GM21723 (cell line): Measurements from ENCODE around the gene RTF2.

Experiments
- ATAC-seq: cut with Tn5 transposase; IDR thresholded peaks from one replicate; pipeline ENCODE4 v1.9.1; 2021; ENCODE audit warnings: mild to moderate bottlenecking, moderate library complexity; ENCODE audit not compliant: unreplicated experiment

Gene RTF2, protein sequence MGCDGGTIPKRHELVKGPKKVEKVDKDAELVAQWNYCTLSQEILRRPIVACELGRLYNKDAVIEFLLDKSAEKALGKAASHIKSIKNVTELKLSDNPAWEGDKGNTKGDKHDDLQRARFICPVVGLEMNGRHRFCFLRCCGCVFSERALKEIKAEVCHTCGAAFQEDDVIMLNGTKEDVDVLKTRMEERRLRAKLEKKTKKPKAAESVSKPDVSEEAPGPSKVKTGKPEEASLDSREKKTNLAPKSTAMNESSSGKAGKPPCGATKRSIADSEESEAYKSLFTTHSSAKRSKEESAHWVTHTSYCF

DNA sequence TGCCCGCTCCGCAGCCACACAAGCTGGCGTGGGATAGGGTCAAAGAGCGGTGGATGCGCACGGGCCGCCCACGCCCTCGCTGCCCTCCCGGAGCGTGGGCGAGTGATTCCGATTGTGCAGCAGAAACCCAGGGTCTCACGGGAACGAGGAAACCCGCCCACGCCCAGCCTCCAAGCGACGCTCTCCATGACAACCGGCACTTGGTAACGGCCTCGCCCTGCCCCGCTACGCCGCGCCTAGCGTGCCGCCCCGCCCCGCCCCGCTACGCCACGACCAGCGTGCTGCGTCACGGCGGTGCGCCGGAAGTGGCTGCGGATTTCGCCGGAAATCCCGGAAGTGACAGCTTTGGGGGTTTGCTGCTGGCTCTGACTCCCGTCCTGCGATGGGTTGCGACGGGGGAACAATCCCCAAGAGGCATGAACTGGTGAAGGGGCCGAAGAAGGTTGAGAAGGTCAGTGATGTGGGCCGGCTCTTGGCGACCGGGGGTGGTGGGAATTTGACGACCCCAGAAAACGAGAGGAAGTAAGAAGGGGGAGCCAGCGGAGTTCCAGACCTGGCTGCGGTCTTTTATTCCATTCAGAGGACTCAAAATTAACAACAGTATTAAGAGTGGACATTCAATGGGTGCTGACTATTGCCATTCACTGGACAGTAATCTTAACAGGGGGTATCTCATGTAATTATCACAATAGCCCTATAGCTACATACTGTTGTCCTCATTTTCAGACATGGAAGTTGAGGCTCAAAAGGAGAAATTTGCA lies at the start of gene RTF2:
TSS of gene RTF2 (plus strand) at position 312 of the 761 bp plus-strand sequence. CDS start at position 383, 71 bp downstream.
- ATAC-seq, result peak; percentile 97

DNA sequence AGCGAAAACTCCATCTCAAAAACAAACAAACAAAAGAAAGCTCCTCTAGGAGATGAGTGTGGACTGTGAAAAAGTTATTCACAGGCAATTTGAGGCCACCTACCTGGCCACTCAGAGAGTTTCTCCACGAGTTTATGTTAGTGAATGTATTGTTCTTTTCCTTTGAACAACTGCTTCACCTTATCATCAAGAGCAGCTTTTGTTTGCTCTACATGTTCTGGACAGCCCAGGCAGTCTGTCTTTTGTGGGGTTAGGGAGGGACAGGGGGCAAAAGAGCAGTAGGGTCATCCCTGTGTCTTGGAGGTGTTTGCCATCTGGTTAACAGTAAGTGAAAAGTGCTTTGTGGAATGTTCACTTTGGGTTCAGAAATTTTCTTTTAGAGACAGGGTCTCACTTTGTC lies 48.4 kb upstream of the RTF2 start:
- no peak for ATAC-seq

DNA sequence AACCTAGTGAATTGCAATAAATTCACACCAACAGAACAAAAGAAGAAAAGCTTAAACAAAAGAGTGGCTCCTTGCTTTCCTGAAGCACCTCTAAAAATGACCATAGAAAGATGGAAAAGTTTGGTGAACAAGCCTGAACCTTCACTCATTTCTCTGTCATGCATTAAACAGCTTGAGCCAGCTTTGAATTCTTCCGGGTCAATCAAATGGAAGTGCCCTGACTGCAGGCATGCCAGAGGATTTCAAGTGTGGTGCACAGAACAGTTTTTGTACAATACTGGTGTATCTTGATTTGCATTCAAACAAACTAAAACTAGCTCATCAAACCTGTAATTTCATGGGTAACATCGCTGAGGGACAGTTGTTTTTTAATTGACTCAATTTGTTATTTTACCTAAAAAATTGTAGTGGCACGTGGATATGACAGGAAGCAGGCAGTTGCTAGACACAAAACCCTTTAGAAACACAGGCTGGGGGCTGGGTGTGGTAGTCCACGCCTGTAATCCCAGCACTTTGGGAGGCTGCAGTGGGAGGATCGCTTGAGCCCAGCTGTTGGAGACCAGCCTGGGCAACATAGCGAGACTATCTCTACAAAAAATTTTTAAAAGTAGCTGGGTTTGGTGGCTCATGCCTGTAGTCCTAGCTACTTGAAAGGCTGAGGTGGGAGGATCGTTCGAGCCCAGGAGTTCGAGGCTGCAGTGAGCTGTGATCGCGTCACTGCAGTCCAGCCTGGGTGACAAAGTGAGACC lies 47.3 kb upstream of the RTF2 start:
- ATAC-seq, result no peak

DNA sequence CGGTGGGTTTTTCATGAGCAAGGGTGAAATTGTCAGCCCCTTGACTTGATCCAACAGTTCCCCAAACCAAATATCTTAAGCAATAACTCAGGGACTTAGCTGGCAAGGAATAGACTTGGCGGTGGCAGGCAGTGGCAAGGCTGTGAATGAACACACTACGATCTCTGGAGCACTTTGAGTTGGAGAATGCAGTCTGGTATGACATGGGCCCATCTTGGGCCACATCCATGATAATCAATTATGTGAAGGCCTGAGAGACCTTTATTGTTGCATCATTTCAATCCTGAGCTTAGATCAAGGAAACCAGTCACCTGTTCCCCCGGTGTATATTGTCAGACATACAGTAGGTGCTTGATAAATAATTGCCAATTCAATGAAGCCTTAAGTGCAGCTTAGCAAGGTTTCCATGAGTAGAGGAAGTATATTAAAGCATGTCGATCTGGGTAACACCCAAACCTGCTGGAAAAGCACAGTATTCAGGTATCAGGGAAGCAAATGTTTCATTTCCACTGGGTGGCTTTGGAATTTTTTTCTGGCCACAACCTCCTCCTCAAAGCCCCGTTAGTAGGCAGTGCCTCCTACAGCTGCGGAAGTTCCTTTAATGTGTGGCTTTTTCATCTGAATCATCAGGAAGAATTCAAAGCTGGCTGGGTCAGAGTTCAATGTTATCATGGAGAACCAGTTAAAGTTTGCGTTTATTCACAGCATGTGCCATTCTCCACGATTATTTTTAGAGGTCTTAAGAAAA lies 46.2 kb upstream of the RTF2 start:
- no peak for ATAC-seq

DNA sequence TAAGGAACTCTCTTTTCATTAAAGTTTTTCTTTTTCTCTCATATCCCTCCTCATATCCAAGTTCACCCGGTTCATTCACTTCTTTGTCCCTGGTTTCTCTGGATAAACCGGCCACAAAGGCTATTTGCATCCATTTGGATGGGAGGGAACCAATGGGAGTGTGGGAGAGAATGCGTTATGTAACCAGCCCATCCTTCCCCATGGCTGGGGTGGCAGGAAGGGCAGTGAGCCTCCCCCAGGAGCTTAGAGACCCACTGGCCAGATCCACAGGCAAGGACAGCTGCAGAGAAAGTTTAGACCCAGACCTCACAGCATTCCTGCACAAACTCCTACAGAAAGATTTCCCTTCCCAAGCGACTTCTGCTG lies 45.6 kb upstream of the RTF2 start:
- ATAC-seq, result no peak

DNA sequence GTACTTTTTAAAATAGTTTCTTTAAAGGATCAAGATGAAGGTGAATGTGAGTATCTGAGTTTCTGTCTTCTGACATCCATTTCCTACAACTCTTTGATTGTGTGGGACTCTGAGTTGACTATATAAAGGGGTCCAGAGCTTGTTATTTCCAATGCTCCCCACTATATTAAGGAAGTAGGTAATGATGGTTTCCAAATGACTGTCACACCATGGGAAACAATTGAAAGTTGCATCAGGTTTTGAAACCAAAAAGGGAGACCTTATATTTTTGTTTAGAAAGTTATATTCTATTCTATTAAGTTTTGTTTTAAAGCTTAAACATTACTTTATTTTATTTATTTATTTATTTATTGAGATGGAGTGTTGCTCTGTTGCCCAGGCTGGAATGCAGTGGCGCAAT lies 45.2 kb upstream of the RTF2 start:
- no peak for ATAC-seq

DNA sequence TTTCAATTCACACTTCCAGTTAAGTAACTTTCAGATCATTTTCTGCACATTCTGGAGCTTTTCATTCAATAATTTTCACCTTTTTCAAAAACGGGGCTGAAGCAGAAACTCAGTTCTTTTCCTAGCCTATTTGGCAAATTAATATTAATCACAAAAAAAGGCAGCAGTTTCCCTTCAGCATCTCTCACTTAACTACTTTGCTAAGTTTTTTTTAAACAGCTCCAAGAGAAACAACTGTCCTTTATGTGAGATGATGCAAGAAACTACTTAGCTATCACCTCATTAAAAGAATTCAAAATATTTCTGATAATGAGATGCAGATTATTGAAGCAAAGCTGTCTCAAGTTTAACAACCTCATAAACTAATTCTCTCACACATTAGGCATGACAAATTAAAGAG lies 44.5 kb upstream of the RTF2 start:
- ATAC-seq, result no peak

DNA sequence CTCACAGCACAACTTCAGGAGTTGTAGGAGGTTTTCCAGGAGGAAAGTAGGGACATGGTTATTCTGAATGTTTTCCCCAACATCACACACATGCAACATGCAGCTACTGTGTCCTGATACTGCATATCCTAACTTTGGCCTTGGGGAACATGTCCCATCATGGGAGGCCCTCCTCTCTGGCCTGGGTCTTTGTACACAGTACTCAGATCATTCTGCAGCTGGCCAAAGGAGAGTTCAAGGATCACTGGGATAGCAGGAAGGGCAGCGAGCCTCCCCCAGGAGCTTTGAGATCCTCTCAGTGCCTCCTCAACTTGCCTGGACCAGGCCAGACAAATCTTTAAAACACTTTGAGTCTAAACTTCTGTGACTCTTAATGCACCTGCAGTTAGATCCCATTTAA lies 43.5 kb upstream of the RTF2 start:
- no peak for ATAC-seq

DNA sequence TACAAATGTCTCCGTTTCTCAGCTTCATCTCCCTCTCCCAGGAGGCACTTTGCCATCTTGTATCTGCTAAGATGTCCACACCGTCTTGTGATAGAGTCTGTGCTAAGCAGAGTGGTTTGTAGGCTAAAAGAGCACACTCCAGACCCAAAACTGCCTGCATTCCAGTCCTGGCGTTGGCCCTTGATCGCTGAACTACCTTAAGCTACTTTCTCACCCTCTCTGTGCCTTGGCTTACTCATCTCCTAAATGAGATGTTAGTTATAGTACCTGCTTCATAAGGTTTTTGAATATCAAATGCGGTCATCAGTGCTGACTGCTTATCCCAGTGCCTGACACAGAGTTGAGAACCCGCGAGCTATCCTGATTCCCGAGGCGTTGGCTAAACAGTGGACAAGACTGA lies 42.4 kb upstream of the RTF2 start:
- ATAC-seq, result no peak

DNA sequence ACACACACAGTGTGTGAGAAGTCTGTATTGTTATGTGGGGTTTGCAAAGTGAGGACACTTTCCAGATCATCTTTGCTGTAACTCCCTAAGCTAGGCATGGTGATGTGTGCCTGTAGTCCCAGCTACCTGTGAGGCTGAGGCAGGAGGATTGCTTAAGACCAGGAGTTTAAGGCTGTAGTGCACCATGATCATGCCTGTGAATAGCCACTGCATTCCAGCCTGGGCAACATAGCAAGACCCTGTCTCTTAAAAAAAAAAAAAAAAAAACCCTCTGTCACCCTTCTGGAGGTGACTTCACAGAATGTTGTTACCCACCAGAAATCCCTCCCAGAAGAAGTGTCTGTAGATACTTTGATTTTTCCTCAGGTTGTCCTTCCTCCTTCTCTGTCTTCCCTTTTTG lies 41.5 kb upstream of the RTF2 start:
- no peak for ATAC-seq

DNA sequence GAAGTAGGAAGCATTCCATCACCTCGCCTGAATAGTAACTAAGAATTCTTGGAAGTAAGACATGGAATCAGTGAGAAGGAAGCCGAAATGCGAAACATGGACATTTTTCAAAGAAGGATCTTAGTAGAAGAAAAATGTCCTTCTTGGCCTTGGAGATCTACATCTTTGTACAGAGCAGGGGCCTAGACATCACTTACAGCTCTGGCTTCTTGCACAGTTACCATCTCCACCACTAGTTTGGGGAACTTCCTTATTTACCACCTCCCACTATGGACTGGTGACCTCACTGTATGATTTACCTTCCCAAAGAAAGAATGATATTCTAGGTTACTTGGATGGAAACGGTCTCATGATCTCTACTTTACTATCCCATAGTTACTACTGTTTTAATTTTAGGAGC lies 40.6 kb upstream of the RTF2 start:
- no peak for ATAC-seq

DNA sequence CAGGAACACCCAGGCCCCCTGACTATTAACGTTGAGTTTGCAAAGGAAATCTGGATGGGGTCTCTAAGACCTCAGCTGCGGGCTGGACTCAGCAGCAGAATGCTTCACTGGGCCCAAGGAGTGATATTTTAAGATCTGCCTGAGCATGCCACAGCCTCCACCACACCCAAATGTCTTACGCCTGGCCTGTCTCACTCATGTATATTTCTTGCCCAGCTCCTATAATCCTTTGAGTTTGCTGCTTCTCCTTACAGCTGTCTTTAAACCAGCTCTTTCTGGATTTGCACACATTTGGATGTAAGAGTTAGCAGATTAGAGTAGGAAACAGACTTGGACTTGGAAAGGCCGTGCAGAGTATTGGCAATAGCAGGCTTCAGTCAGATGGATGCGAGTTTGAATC lies 40.0 kb upstream of the RTF2 start:
- no peak for ATAC-seq

DNA sequence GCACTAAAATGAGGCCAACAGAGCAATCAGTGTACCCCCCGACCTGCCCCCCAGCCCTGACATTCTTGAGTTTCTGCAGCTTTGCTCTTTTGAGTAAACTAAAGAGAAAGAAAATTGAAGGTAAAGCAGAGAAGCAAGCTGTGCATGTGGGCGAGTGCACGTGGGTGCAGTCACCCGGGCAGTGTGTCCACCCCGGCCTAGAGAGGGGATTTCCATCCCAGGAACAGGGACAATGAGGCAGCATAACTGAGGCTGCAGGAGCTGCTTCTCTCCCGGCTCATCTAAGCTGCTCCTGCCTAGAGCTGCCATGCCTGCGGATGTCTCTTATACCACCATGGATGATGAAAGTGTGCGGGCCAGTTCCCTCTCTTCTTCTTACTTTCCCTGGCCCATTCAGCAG lies 39.5 kb upstream of the RTF2 start:
- ATAC-seq, result no peak

DNA sequence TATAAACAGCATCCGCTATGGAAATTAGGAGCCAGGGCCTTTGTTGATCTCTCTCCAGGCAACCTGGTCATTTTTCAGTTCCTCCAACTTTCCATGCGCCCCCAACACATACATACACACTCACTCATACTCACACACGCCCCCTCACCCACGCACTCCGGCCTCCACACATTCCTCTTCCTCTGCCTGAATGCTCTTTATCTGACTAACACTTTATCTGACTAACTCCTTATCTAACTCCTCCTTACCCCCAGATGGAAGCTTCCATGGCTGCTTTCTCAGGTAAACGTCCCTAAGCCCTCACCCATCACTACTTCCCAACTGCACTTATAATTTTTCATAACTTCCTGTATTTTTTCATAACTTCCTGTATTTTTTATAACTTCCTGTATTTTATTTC lies 38.9 kb upstream of the RTF2 start:
- no peak for ATAC-seq

DNA sequence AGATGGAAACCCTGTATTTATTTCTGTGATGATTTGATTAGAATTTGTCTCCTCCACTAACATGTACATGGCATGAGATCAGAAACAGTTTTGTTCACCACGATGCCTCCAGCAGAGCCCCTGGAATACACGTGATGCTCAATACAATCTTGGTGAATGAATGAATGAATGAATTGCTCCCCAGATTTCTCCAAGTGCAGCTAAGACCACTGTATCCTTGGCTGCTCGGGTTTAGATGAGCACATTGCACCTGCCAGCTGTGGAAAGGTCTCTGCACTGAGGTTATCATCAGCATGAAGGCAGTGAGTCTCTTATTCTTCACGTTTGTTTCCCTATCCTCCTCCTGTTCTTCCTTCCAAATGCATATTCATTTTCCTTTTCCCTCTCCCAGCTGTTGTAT lies 38.5 kb upstream of the RTF2 start:
- ATAC-seq, result no peak

DNA sequence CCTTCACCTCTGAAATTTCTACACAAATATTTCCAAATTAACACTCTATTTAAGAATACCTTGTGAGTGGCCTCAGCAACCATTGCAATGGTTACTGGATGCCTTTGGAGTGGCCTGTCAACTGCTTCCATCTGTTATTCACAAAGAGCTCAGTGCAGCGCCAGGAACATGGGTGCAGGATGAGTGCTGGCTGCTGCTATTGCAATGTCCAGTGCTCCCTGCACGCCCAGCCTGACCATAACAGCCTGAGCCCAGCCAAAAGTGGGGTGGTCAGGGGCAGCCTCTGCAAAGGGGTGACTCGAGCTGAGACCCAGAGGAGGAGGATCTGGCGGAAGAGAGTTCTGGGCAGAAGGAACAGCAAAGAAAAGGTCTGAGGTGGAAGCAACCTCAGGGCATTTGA lies 38.0 kb upstream of the RTF2 start:
- no peak for ATAC-seq

DNA sequence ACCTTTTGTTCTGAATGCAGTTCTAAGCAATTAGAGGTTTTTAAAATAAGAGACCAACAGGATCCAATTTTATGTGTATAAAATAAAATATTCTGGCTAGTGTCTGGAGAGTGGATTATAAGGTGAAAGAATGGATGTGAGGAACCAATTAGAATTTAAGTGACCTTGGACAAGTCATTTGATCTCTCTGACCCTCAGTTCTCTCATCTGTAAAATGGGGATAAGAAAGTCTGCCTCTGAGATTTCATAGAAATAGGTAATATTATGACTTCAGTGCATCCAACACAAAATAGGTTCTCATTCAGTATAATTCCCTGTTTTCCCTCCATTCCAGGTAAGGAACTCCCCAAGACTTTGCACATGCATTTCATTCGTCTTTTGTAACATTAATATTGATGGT lies 37.5 kb upstream of the RTF2 start:
- no peak for ATAC-seq

DNA sequence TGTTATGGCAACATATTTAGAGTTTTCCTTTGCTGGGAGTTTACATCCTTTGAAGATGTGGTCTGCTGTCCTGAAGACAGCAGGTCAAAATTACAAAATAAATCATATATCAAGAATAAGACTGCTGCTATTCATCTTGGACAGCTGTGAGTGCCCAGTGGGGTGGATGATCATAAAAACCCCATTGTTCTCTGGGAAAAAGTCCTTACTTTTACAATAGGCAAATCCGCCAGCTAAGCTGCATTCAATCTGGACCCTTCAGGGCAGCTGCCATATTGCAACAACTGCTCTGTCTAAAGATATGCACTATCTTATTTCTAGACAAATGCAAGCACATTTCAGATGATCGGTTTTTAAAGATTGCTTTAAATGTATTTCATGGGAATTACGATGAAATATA lies 37.0 kb upstream of the RTF2 start:
- no peak for ATAC-seq

DNA sequence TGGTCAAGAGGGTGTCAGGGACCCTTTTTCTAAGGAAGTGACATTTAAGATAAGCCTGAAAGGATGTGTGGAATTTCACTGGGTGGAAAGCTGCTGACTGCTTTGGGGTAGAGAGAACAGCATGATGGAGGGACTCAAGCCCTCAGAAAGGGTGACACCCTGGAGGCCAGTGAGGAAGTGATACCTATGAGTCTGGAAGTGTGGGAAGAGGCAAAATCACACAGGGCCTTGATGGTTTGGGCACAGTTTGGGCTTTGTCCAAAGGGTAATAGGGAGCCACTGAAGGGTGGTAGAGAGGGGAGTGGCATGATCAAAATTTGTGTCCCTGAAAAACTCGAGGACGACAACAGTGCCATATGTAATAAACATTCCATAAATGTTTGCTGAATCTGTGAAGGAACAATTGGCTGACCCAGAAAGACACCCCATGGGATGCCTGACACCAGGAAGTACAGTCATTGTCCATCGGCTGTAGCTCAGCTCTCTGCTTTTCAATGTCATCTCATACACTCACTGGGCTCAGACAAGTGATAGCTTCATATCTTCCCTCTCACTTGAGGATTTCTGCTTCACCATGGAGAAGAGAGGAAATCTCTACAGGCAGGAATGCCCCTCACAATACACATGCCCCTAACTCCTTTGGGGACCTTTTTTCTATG lies 35.1 kb upstream of the RTF2 start:
- no peak for ATAC-seq

DNA sequence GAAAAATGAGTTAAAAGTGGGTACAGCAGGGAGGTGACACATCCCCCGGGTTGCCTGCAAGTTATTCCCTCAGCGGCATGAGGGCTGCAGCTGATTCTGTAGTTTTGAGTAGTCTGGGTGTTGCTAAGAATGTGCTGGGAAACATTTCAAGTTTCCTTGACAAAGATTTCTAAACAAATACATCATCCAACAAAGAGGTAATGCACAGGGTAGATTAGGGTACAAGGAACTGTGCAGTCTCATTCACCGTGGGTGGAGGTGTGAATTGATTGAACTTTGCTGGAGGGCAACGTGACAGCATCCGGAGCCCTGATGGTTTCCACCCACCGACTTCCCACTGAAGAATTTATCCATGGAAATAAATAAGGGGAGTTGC lies 34.6 kb upstream of the RTF2 start:
- ATAC-seq, result no peak
